ENCODE data around the gene SLC9C2.
"Not testable (repeated sequence)": the region's sequence is repeated elsewhere in the genome, so short reads cannot be mapped to it uniquely, and the experiment has no call there.

The SLC9C2 gene, protein sequence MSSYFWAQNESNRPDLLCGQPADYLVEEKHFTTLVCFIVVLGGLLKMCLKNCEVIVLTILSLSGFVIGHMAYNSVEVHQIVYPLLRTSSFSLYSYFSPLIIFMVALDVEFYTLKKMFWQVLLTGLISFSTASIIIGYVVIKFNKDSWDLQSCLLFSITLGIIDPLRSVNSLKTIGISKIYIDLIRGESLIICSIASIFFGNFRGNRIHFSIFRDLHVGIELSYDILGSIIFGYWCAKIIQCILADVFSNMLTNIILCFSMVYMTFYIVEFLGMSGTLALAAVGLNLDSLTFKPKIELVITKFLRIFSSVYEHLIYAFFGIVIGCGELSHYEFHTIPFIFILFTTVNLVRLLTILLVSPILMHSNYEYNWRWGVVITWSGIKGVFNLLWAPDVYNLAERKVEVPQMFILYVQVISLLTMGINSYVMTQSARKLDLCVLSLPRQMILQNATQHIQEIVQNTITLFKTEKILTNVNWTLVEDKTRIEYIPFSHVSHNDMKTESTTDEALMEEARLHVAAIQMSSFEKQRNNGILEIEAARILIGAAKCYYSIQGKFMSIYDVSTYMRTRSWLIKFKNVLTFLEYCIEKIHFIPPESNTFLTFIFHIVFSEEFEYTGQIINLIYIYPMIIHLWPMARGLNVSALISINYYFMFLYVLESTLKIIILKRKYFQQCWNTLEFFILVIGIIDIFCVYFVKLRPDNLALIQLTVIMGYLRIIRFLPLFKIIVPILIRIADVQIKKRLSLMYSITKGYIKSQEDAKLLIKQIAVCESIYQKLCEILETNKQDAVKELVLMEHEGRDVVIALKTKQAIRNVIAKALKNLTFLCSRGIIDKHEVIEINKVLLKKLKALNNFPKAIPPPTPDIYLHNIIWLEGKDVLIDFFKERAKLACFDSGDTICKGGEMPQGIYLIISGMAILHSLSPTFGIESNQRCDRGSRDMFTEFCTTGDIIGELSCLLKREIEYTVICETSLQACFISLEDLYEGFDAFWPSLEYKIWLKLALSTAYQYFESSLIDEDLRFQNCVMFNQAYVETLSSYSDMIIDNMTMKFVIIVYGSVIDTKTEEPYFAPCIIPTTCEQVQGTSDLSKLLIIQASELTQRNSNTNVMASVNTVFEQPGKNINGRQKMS

DNA sequence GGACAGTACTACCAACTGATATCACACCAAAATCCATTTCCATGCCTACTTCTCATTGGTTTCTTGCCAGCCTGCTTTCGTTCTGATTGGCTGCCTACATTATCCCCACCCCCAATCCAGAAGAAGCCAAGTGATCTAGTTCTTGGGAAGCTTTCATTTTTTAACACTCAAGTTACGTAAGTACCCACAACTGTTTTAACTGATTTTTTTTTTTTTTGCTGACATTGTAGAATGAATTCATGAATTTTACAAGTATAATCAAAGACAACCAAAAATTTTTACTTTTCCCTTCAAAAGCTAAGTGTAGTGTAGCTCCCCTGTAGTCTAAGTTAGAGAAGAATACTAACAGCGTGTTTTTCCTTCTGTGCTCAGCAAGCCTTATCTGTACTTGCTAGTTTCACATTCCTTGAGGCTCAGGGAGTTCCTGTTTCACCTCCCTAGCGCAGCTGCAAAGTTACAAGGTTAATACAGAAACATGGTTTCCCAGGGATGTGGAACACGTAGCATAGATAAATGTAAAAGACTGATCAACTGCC lies at the start of gene SLC9C2:
SLC9C2 (minus strand) TSS at position 17 of the 536 bp plus-strand sequence. CDS start 1,296 bp downstream, outside the sequence.
- no peak for DNase-seq (ENCODE audit: low read depth)

DNA sequence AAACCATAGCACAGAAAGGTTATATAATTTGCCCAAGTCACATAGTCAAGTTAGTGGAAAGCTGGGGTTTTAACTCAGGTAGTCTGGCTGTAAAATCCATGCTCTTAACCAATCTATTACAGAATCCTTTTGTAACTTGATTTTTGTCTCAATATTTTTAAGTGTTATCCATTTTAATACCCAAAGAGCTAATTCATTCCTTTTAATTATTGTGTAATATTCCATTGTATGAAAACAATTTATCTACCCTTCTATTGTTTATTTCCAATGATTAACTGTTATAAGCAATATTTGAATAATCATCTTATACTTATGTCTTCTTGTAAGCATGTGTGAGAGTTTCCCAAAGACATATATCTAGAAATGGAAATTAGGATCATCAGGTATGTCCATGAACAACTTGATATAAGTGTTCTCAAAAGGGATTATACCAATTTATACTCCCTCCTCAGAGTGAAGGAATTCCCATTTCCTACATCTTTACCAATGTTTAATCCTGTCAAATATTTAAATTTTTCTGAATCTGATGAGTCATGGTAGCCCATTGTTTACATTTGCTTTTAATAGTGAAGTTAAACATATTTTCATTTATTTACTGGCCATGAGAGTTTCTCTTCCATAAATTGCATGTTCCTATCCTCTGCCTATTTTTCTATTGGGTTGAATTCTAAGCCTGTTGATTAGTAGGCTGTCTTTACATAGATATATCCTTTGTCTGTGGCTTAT lies 46.2 kb upstream of the SLC9C2 start:
- no peak for DNase-seq (ENCODE audit: low read depth)

DNA sequence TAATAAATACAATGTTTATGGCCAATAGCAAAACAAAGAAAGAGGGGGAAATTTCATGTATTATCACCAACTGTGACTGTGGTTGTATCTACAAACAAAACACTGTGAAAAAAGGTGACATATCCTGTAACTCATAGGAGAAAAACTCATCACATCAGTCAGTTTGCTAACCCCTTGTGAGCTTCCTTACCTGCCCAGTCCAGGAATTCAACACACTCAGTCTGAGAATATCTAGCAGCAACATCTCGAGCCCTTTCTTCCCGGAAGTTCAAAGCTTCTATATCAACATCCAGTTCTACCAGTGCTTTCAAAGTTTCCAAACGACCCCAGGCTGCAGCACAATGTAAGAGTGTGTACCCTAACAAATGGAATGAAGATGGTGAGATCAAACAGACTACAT lies 43.8 kb upstream of the SLC9C2 start:
- DNase-seq (ENCODE audit: low read depth): no peak

DNA sequence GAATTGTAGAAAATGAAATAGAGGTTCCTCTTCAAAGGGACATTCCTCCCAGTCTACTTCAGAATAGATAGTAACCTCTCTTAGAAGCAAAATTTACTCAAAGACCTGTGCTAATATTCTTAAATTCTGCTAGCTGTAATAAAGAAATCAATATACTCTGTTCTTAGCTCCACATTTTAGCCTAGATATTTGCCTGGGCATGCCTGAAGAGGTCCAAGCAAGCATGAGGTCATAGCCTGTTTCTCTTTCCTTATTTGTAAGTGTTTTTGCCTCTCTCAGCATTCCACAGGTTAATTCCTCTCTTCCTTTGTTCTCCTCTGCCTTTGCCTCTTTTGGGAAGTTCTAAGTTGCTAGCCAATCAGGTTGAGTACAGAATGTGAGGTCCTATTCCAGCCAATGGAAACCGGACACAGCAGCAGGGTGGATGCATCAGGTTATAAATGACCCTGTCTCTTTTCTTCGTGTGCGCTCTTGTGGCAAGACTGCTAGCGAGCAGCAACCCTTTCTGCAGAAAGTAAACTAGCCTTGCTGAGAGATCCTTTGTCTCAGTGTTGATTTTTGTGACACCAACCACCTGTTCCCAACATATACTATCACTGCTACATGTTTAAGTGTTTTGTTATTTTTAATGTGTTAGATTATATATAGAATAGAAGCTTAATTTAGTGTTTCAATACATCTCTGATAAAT lies 39.7 kb upstream of the SLC9C2 start:
- DNase-seq (ENCODE audit: low read depth): not testable (repeated sequence)

DNA sequence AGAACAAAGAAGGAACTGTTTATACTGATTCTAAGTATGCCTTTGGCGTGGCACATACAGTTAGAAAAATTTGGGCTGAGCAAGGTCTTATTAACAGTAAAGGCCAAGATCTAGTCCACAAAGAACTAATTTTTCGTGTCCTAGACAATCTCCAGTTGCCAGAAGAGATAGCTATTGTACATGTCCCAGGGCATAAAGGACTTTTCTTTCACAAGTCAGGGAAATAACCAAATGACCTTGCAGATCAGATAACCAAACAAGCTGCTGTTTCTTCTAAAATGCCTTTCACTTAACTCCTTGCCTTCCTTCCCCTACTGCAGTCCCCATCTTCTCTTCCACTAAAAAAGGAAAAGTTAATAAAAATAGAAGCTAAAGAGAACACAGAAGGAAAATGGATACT lies 36.2 kb upstream of the SLC9C2 start:
- no peak for DNase-seq (ENCODE audit: low read depth)

DNA sequence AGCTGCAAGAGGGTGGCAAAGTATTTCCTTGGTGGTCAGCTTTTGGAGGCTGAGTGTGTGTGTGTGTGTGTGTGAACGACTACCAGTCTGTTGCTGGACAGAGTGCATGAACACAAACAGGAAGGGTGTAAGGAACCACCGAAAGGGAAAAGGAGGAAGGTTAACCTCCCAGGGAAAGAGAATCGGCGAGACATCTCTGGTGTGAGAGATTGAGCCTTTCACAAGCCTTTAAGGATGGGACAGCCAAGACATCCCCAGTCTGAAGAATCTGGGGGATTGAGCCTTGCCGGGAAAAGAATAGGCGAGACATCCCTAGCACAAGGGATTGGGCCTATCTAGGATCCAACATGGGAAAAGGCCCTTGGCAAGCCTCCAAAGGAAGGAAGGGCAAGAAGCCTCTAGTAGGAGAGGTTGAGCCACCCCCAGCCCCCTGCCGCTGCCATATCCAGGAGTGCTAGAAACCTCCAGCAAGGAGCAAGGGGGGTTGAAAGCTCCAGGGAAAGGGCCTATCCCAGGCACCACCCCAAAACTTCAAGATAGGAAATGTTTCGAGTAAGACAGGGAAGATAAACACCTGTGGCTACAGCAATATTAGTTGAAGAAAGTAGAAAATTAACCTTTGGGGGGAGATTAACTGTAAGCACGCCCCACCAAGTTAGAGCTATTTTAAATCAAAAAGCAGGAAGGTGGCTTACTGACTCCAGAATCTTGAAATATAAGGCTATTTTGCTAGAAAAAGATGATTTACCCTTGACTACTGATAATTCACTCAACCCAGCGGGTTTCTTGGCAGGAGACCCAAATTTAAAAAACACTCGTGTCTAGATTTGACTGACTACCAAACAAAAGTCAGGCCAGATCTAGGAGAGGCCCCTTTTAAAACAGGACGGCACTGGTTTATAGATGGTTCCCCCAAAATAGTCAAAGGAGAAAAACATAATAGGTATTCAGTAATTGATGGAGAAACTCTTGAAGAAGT lies 35.5 kb upstream of the SLC9C2 start:
- no peak for DNase-seq (ENCODE audit: low read depth)

DNA sequence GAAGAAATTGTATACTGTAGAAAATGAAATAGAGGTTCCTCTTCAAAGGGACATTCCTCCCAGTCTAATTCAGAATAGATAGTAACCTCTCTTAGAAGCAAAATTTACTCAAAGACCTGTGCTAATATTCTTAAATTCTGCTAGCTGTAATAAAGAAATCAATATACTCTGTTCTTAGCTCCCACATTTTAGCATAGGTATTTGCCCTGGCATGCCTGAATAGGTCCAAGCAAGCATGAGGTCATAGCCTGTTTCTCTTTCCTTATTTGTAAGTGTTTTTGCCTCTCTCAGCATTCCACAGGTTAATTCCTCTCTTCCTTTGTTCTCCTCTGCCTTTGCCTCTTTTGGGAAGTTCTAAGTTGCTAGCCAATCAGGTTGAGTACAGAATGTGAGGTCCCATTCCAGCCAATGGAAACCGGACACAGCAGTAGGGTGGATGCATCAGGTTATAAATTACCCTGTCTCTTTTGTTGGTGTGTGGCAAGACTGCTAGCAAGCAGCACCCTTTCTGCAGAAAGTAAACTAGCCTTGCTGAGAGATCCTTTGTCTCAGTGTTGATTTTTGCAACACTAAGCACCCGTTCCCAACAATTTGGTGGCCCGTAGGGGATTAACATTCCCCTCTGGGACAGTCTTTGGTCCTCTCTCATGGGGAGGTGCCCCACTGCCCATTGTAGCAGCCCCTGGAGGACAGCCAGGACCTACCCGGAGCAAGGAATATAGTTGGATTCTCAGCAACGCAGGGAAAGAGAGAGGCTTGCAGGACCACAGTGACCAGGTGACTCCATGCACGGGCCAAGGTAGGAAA lies 34.6 kb upstream of the SLC9C2 start:
- DNase-seq (ENCODE audit: low read depth): not testable (repeated sequence)

DNA sequence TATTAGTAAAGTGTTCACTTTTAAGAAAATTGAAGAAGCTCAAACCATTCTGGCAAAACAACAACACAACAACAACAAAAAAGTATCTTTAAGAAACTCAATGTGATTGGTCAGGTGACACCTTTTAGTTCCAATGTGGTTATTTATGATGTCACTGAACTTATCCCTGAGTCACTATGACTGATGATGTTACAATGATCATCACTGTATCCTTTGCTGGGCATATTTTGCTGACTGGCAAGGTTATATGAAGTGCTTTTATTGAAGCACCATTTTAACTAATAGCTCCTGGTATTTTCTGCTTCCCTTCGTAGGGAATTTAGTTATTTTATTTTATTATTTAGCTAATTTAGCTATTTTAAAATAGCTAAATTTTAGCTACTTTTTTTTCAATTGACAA lies 32.2 kb upstream of the SLC9C2 start, which contains the start of gene TEX50:
TEX50 (plus strand) TSS at position 223 of the 400 bp plus-strand sequence. CDS start 184 bp downstream, outside the sequence.
- no peak for DNase-seq (ENCODE audit: low read depth)

DNA sequence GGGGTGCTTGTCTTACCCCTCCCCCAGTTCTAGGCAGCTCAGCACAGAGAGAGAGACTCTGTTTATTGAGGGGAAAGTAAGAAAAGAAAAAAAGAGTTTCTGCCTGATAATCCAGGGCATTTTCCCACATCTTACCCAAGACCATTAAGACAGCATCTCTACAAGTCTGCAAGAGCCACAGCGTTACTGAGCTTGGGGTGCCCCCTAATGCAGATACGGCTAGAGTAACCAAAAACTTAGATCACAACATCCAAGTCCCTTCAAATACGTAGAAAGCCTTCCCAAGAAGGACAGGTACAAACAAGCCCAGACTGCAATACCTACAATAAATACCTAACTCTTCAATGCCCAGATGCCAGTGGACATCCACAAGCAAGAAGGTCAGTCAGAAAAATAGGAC lies 26.0 kb upstream of the SLC9C2 start:
- no peak for DNase-seq (ENCODE audit: low read depth)

DNA sequence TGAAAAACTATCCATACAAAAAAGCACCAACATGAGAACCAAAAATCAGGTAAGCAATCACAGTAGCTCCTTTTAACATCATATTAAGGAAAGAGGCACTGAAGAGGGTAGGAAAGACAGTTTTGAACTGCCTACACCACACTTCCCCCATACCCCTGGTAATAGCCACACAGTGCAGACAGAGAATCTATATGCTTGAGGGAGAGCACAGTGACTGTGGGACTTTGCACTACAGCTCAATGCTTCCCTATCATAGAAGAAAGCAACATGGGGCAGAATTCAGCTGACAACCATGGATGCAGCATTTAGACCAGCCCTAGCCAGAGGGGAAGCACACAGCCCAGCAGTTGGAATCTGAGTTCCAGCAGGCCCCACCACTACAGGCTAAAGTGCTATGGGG lies 24.4 kb upstream of the SLC9C2 start:
- DNase-seq (ENCODE audit: low read depth): no peak

DNA sequence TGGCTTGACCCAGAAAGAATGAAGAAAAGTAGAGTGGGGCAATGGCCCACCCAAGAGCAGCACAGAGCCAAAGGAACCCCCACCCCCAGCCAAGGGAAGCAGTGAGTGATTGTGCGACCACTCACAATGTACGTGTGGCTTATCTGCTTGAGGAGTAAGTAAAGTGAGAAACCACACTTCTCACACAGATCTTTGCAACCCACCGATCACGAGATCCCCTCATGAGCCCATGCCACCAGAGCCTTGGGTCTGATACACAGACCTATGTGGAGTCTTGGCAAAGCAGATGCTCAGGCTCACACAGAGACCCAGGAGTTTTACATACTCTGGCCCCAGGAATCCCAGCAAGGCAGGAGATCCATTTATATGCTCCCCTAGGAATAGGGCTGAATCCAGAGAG lies 14.0 kb upstream of the SLC9C2 start:
- DNase-seq (ENCODE audit: low read depth): no peak

DNA sequence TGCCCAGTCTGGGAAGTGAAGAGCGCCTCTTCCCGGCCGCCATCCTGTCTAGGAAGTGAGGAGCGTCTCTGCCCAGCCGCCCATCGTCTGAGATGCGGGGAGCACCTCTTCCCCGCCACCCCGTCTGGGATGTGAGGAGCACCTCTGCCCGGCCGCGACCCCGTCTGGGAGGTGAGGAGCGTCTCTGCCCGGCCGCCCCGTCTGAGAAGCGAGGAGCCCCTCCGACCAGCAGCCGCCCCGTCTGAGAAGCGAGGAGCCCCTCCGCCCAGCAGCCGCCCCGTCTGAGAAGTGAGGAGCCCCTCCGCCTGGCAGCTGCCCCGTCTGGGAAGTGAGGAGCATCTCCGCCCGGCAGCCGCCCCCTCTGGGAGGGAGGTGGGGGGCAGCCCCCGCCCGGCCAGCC lies 10.2 kb upstream of the SLC9C2 start:
- DNase-seq (ENCODE audit: low read depth): not testable (repeated sequence)

DNA sequence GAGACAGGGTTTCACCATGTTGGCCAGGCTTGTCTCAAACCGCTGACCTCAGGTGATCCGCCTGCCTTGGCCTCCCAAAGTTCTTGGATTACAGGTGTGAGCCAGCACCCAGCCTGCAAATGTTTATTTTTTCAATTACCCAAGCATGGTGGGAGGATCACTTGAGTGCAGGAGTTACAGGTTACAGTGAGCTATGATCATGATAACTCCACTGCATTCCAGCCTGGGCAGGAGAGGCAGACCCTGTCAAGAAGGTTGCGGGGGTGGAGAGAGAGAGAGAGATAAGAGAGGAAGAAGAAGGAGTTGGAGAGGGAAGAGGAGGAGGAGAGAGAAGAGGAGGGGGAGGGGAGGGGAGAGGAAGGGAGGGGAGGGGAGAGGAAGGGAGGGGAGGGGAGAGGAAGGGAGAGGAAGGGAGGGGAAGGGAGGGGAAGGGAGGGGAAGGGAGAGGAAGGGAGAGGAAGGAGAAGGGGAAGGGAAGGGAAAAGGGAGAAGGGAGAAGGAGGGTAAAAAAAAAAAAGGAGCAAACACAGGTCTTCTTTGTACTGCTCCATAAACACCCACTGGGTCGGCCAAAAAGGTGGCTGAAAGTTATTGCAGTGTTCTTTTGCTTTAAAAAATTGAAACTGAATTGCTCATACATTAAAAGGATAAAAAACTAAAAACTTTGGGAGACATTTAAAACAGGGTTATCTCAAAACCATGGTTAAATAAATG lies 5.8 kb upstream of the SLC9C2 start:
- DNase-seq (ENCODE audit: low read depth): no peak

DNA sequence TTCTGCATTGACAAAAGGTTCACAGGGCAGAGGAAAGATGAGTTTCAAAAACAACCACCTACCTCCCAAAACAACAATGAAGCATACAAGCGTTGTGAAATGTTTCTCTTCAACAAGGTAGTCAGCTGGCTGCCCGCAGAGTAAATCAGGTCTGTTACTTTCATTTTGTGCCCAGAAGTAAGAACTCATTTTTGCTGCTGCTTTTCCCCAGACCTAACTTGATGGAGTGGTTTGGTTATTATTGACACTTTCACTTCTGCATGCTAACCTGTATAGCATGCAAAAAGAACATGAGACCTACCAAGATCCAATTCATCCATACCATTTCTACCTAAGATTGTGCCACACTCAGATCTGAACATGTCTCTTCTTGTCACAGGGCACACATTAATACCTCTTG lies 1.3 kb downstream of the SLC9C2 start:
- no peak for DNase-seq (ENCODE audit: low read depth)

DNA sequence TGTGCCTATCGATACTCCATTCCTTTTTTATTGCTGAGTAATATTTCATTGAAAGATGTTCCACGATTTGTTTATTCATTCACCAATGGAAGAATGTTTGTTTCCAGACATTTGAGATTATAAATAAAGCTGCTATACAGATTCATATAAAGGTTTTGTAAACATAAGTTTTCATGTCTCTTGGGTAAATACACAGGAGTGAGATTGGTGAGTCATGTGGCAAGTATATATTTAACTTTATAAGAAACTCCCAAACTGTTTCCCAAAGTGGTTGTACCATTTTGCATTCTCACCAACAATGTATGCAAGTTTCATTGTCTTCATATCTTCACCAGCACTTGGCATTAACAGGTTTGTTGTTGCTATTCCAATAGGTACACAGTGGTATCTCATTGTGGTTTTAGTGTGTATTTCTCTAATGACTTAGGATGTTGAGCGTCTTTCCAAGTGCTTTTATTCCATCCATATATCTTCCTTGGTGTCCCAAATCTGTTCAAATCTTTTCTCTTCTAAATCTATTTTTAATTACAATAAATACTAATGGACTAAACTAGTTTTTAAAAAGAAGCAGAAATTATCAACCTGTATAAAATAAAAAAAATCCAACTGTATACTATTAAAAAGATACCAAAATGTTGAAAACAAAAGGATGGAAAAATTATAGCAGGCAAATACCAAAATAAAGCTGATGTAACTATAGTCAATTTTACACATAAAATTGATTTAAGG lies 6.6 kb downstream of the SLC9C2 start:
- DNase-seq (ENCODE audit: low read depth): no peak

DNA sequence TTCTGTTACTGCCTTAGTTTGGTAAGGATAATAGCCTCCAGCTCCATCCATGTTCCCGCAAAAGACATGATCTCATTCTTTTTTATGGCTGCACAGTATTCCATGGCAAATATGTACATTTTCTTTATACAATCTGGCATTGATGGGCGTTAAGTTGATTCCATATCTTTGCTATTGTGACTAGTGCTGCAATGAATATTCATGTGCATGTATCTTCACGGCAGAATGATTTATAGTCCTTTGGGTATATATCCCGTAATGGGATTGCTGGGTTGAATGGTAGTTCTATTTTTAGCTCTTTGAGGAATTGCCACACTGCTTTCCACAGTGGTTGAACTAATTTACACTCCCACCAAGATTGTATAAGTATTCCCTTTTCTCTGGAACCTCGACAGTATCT lies 11.7 kb downstream of the SLC9C2 start:
- DNase-seq (ENCODE audit: low read depth): not testable (repeated sequence)

DNA sequence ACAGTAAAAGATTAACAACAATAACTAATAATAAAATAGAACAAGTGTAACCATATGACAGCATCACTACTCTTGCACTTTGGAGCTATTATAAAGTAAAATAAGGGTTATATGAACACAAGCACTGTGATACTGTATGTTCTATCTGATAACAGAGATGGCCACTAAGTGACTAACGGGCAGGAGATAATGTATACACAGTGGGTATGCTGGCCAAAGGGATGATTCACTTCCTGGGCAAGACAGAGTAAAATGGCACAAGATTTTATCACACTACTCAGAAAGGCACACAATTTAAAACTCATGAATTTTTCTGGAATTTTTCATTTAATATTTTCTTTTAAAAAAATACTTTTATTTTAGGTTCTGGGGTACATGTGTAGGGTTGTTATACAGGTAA lies 12.3 kb downstream of the SLC9C2 start:
- no peak for DNase-seq (ENCODE audit: low read depth)

Data from activated T-cell treated with anti-CD3 and anti-CD28 coated beads for 48 hours (primary cell).